Ramos (cell line): ENCODE data around the gene KRTAP1-1.
"Not testable (repeated sequence)": the region's sequence is repeated elsewhere in the genome, so short reads cannot be mapped to it uniquely, and the experiment has no call there.

Experiments
- in situ Hi-C: fragments of 300-500 bp; cut with MboI; formaldehyde crosslinking; loops from one replicate; pipeline ENCODE4 v1.14.3; 2022; ENCODE audit warnings: low sequenced_read_pairs; ENCODE audit not compliant: unreplicated experiment

Gene KRTAP1-1

GRCh38 chr17:41058741-41059140 is 17.5 kb upstream of the KRTAP1-1 start:
- in situ Hi-C loops = no loop called here

GRCh38 chr17:41057547-41057946 is 16.3 kb upstream of the KRTAP1-1 start:
- in situ Hi-C loops = no loop called here

GRCh38 chr17:41055130-41055529 is 13.9 kb upstream of the KRTAP1-1 start, which contains the start of gene KRTAP2-2:
Gene KRTAP2-2 (minus strand): TSS chr17:41055230. CDS start chr17:41055211, 19 bp downstream.
- in situ Hi-C loops = not testable (repeated sequence)

GRCh38 chr17:41054556-41054955 is 13.3 kb upstream of the KRTAP1-1 start:
- in situ Hi-C loops = not testable (repeated sequence)

GRCh38 chr17:41054025-41054424 is 12.8 kb upstream of the KRTAP1-1 start:
- in situ Hi-C loops = no loop called here

GRCh38 chr17:41052566-41052965 is 11.3 kb upstream of the KRTAP1-1 start:
- in situ Hi-C loops = no loop called here

- in situ Hi-C loops = no loop called here
These were observed 7.9 kb upstream of the KRTAP1-1 start for GRCh38 chr17:41049110-41049509.

- in situ Hi-C loops = no loop called here
These were observed 7.2 kb upstream of the KRTAP1-1 start for GRCh38 chr17:41048441-41048840.

GRCh38 chr17:41046735-41047465 is 5.7 kb upstream of the KRTAP1-1 start, which contains the start of gene KRTAP2-1:
Gene KRTAP2-1 (minus strand): TSS chr17:41047316. CDS start chr17:41047267, 49 bp downstream.
- in situ Hi-C loops = not testable (repeated sequence)

- in situ Hi-C loops = no loop called here
These were observed 1.7 kb upstream of the KRTAP1-1 start for GRCh38 chr17:41042953-41043352.

GRCh38 chr17:41037853-41038350 is 3.3 kb downstream of the KRTAP1-1 start:
- in situ Hi-C loops = no loop called here

GRCh38 chr17:41034346-41034935 is 6.8 kb downstream of the KRTAP1-1 start, which contains the start of gene KRTAP1-3:
Gene KRTAP1-3 (minus strand): TSS chr17:41034874. CDS start chr17:41034821, 53 bp downstream.
- in situ Hi-C loops = not testable (repeated sequence)

- in situ Hi-C loops = no loop called here
These were observed 11.5 kb downstream of the KRTAP1-1 start, which contains the start of gene KRTAP1-4 for GRCh38 chr17:41029633-41030245. Gene KRTAP1-4 (minus strand): TSS chr17:41030195. CDS start chr17:41030078, 117 bp downstream.

- in situ Hi-C loops = no loop called here
These were observed 14.4 kb downstream of the KRTAP1-1 start, which contains the start of gene KRTAP1-5 for GRCh38 chr17:41026715-41027471. Gene KRTAP1-5 (minus strand): TSS chr17:41027208. CDS start chr17:41027155, 53 bp downstream.

- in situ Hi-C loops = no loop called here
These were observed 16.6 kb downstream of the KRTAP1-1 start for GRCh38 chr17:41024697-41025096.

GRCh38 chr17:41020336-41020735 is 20.9 kb downstream of the KRTAP1-1 start:
- in situ Hi-C loops = no loop called here

GRCh38 chr17:41019415-41019814 is 21.8 kb downstream of the KRTAP1-1 start:
- in situ Hi-C loops = no loop called here

GRCh38 chr17:41018541-41018940 is 22.7 kb downstream of the KRTAP1-1 start:
- in situ Hi-C loops = no loop called here

- in situ Hi-C loops = no loop called here
These were observed 24.6 kb downstream of the KRTAP1-1 start for GRCh38 chr17:41016578-41017215.
